Nephron progenitor cell (in vitro differentiated cells): ENCODE data around the gene RAB31.

Source experiments
- DNase-seq: peaks from one replicate; pipeline ENCODE4 v3.0.0; 2021
- H3K27ac Mint-ChIP-seq: 2 replicates; pipeline ENCODE4 v1.8.0; 2021; ENCODE audit warnings: mild to moderate bottlenecking, moderate library complexity, mixed read lengths
- H3K27me3 Mint-ChIP-seq: 2 replicates; pipeline ENCODE4 v1.8.0; 2021; ENCODE audit warnings: mild to moderate bottlenecking, low read depth, mixed read lengths; ENCODE audit not compliant: poor library complexity
- H3K36me3 Mint-ChIP-seq: 2 replicates; pipeline ENCODE4 v1.8.0; 2021; ENCODE audit warnings: low read depth, mixed read lengths
- H3K4me1 Mint-ChIP-seq: 2 replicates; pipeline ENCODE4 v1.8.0; 2021; ENCODE audit warnings: mixed read lengths
- H3K4me3 Mint-ChIP-seq: 2 replicates; pipeline ENCODE4 v1.8.0; 2021; ENCODE audit warnings: mild to moderate bottlenecking, moderate library complexity, mixed read lengths
- H3K9me3 Mint-ChIP-seq: 2 replicates; pipeline ENCODE4 v1.8.0; 2021; ENCODE audit warnings: mild to moderate bottlenecking, moderate library complexity, mixed read lengths
- TF ChIP-seq, protein P1 (sequence below): fragments of 200-600 bp; sonication (generic); IDR thresholded peaks from 2 replicates; pipeline ENCODE4 v1.5.0; 2021; ENCODE audit warnings: antibody characterized with exemption

The RAB31 gene

DNA sequence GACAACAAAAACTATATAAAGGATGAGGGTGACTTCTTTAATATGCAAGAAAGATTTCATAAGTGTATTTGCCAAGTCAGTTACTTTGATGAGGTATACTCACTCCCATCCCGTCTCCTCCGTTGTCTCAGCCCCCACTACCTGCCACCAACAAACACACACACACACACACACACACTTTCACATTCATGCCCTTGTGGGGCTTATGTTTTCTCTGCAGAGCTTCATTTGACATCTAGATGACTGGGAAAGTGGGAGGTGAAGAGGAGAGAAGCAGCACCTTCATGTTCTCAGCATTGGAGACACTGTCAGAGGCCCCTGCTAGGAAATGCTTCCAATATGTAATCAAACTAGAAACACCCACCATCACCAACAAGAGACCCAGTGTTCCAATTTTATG, 155.2 kb downstream of the RAB31 start:
- Mint-ChIP-seq H3K27ac (no peak overlapping the region), H3K4me1 (peaks cover 5% of the 10 kb centered on the region), H3K36me3 (peaks cover 16% of the 10 kb centered on the region), H3K4me3 (no peak overlapping the region), H3K9me3 (peaks cover 28% of the 10 kb centered on the region), H3K27me3 (peaks cover 3% of the 10 kb centered on the region)
- DNase-seq, result no peak
- TF ChIP-seq, protein P1, sequence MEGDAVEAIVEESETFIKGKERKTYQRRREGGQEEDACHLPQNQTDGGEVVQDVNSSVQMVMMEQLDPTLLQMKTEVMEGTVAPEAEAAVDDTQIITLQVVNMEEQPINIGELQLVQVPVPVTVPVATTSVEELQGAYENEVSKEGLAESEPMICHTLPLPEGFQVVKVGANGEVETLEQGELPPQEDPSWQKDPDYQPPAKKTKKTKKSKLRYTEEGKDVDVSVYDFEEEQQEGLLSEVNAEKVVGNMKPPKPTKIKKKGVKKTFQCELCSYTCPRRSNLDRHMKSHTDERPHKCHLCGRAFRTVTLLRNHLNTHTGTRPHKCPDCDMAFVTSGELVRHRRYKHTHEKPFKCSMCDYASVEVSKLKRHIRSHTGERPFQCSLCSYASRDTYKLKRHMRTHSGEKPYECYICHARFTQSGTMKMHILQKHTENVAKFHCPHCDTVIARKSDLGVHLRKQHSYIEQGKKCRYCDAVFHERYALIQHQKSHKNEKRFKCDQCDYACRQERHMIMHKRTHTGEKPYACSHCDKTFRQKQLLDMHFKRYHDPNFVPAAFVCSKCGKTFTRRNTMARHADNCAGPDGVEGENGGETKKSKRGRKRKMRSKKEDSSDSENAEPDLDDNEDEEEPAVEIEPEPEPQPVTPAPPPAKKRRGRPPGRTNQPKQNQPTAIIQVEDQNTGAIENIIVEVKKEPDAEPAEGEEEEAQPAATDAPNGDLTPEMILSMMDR, result no peak

DNA sequence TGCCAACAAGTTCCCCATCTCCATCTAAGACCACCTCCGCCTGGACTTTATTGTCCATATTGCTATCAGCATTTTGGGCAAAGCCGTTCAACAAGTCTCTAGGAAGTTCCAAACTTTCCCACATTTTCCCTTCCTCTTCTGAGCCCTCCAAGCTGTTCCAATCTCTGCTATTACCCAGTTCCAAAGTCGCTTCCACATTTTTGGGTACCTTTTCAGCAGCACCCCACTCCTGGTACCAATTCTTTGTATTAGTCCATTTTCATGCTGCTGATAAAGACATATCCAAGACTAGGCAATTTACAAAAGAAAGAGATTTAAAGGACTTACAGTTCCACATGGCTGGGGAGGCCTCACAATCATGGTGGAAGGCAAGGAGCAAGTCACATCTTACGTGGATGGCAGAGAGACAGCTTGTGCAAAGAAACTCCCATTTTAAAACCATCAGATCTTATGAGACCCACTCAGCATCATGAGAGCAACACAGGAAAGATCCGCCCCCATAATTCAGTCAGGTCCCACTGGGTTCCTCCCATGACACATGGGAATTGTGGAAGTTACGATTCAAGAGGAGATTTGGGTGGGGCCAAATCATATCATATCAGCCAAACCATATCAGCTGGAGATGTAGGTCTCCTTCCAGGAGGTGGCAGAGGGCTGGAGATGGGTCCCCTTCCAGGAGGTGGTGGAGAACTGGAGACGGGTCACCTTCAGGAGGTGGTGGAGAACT, 157.8 kb downstream of the RAB31 start:
- Mint-ChIP-seq H3K4me1 (peaks cover 30% of the 10 kb centered on the region), H3K27ac (peak overlapping the region; percentile 74), H3K4me3 (no peak overlapping the region), H3K27me3 (peaks cover 3% of the 10 kb centered on the region), H3K9me3 (peaks cover 33% of the 10 kb centered on the region), H3K36me3 (peaks cover 12% of the 10 kb centered on the region)
- TF ChIP-seq, protein P1, result no peak
- DNase-seq, result no peak

DNA sequence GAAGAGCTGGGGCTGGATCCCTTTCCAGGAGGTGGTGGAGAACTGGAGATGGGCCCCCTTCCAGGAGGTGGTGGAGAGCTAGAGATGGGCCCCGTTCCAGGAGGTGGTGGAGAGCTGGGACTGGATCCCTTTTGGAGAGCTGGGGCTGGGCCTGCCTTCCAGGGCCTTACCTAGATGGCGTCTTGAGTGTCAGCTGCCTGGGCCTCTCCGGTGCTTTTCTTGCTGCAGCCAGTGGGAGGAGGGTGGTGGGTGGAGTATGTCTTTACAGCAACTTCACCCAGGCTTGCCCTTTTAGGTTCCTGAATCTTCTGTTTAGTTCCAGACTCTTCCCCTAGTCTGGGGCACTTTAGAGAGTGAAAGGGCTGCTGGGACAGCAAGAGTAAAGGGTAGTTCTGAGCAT, 158.5 kb downstream of the RAB31 start:
- H3K27ac Mint-ChIP-seq, result no peak overlapping the region
- peaks cover 12% of the 10 kb centered on the region for H3K36me3 Mint-ChIP-seq
- no peak for DNase-seq
- peaks cover 33% of the 10 kb centered on the region for H3K9me3 Mint-ChIP-seq
- TF ChIP-seq, protein P1, result no peak
- H3K27me3 Mint-ChIP-seq, result peaks cover 3% of the 10 kb centered on the region
- no peak overlapping the region for H3K4me3 Mint-ChIP-seq
- peaks cover 37% of the 10 kb centered on the region for H3K4me1 Mint-ChIP-seq

DNA sequence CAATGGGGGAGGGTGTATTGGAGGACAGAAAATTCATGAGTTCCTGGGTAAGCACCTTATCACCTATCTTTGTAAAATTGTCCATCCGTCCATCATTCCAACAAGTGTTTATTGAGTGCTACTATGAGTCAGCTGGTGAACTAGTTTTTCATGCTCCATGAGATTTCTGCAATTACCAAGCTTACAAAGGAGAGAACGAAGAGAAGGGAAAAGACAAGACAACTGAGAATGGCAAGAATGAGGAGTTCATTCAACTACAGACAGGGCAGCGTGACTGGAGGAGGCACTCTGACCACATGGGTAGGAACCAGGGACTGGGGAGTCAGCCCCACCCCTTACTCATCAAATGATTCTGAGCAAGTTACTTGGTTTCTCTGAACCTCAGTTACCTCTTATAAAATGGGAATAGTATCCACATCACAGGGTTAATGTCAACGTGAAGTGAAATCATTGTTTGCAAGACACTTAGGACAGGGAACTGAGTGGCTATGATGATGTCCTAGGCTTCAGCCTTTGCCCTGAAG, 159.0 kb downstream of the RAB31 start:
- peaks cover 37% of the 10 kb centered on the region for H3K4me1 Mint-ChIP-seq
- no peak overlapping the region for H3K4me3 Mint-ChIP-seq
- no peak overlapping the region for H3K27ac Mint-ChIP-seq
- H3K27me3 Mint-ChIP-seq, result peaks cover 3% of the 10 kb centered on the region
- TF ChIP-seq, protein P1, result no peak
- peaks cover 33% of the 10 kb centered on the region for H3K9me3 Mint-ChIP-seq
- peaks cover 12% of the 10 kb centered on the region for H3K36me3 Mint-ChIP-seq
- no peak for DNase-seq

DNA sequence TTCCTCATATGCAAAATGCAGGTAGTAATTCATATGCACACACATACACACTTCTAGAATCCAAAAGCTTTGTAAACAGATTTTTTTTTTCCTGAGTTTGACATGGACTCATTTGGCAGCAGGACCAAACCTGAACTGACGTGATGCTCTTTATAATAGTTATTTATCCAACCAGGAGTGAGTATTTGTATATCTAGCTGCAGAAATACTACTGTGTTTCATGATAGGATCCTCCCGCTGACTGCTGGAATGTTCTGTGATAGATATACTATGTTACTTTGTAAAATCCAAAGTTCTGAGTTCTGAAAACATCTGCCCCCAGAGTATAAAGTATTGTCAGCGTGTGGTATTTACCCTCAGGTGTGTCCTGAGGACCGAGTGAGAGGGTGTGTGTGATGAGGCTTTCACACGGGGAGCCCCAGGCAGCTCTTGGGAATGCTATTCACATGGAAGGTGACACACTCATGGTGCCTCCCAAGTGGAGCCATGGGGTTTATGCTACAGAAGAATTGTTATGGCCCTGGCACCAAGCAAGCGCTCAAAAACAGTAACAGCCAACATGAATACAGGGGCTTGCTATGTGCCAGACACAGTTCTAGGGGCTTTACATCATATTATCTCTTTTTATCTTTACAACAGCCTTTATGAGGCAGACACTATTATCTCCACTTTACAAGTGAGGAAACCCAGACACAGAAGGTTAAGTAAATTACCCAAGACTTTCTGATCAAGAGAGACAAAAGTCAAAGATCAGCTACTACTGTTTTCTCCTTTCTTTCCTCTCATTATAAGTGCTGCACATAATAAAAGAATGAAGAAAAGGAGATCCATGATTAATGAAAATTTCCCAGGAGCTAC, 161.0 kb downstream of the RAB31 start:
- Mint-ChIP-seq H3K4me1 (peaks cover 32% of the 10 kb centered on the region), H3K36me3 (peaks cover 12% of the 10 kb centered on the region), H3K9me3 (peaks cover 33% of the 10 kb centered on the region), H3K27me3 (peaks cover 3% of the 10 kb centered on the region), H3K4me3 (no peak overlapping the region), H3K27ac (no peak overlapping the region)
- TF ChIP-seq, protein P1, result no peak
- no peak for DNase-seq
